Caco-2 (cell line): ENCODE data around the gene FAM111A. TPM values are rescaled to one million over a fixed set of nuclear protein-coding genes. Genes with fewer than 3 reads are reported as not detected.
A peak's percentile ranks its signal among the peaks of the same experiment; 100 is the strongest.

Experiments used
- BruUV-seq: library from RNA; stranded (reverse); fragments of 400-500 nt; replicated peaks from 2 replicates; lab custom pipeline; 2021; lab: Mats Ljungman, UMichigan
- CTCF ChIA-PET: fragments of 300-600 bp; sonication (Branson Sonifier 250); formaldehyde crosslinking; loops from one replicate; lab custom pipeline; 2022; ENCODE audit warnings: antibody characterized with exemption; lab: Charles Lee
- POLR2A ChIA-PET: fragments of 300-600 bp; sonication (Branson Sonifier 250); formaldehyde crosslinking; loops from one replicate; lab custom pipeline; 2022; ENCODE audit warnings: antibody characterized with exemption; lab: Charles Lee
- DNase-seq, 2 experiments: peaks; one replicate each; pipeline versions ENCODE4 v3.0.0 to v3.0.0-alpha.2; 2020 to 2022
- H3K27me3 ChIP-seq: replicated peaks from 2 replicates; pipeline ENCODE4 v1.6.0; 2011; ENCODE audit warnings: low read length; ENCODE audit not compliant: control insufficient read depth, insufficient read depth
- H3K36me3 ChIP-seq: 2 replicates; pipeline ENCODE4 v1.5.1; 2011; ENCODE audit warnings: low read length; ENCODE audit not compliant: control insufficient read depth, insufficient read depth
- H3K4me1 ChIP-seq: fragments of 250-450 bp; sonication (Bioruptor Pico); 2 replicates; pipeline ENCODE4 v1.5.1; 2020; ENCODE audit warnings: mild to moderate bottlenecking
- H3K4me3 ChIP-seq: 2 replicates; pipeline ENCODE4 v1.5.1; 2011; ENCODE audit warnings: low read depth, mild to moderate bottlenecking, control low read depth, low read length
- H3K9me3 ChIP-seq: fragments of 250-450 bp; sonication (Bioruptor Pico); 2 replicates; pipeline ENCODE4 v1.5.1; 2020; ENCODE audit warnings: mild to moderate bottlenecking, moderate library complexity
- H3K27ac Mint-ChIP-seq: one replicate; pipeline ENCODE4 v1.8.0; 2022; ENCODE audit warnings: mixed read lengths; ENCODE audit not compliant: unreplicated experiment
- H3K27me3 Mint-ChIP-seq: one replicate; pipeline ENCODE4 v1.8.0; 2022; ENCODE audit warnings: mixed read lengths; ENCODE audit not compliant: insufficient read depth, unreplicated experiment
- H3K36me3 Mint-ChIP-seq: one replicate; pipeline ENCODE4 v1.8.0; 2022; ENCODE audit warnings: mild to moderate bottlenecking, mixed read lengths; ENCODE audit not compliant: insufficient read depth, unreplicated experiment
- H3K4me1 Mint-ChIP-seq: one replicate; pipeline ENCODE4 v1.8.0; 2022; ENCODE audit warnings: low read depth, mixed read lengths; ENCODE audit not compliant: unreplicated experiment
- H3K4me3 Mint-ChIP-seq: one replicate; pipeline ENCODE4 v1.8.0; 2022; ENCODE audit warnings: mild to moderate bottlenecking, moderate library complexity, mixed read lengths; ENCODE audit not compliant: unreplicated experiment
- H3K9me3 Mint-ChIP-seq: one replicate; pipeline ENCODE4 v1.8.0; 2022; ENCODE audit warnings: mixed read lengths; ENCODE audit not compliant: unreplicated experiment
- intact Hi-C: fragments of 100-400 bp; cut with micrococcal nuclease; formaldehyde crosslinking; loops from one replicate; pipeline ENCODE4 v1.10.0; 2022; ENCODE audit not compliant: unreplicated experiment
- total RNA-seq: library from RNA; stranded (reverse); gene quantifications from 2 replicates; pipeline ENCODE4 v1.2.3, GENCODE V29; 2022
- TF ChIP-seq, protein P1 (sequence below), 2 experiments: fragments of 200-600 bp in 1 of 2; IDR thresholded peaks; 1 replicate in 1 of 2; 2 replicates in 1 of 2; pipeline versions ENCODE4 v1.5.1 to v1.8.0; 2011 to 2022; ENCODE audit warnings: antibody characterized with exemption in 1 of 2, control low read depth in 1 of 2, inconsistent platforms in 1 of 2, low read depth in 1 of 2, low read length in 1 of 2, mild to moderate bottlenecking in 1 of 2, moderate library complexity in 1 of 2; ENCODE audit not compliant: insufficient read depth in 1 of 2, severe bottlenecking in 1 of 2, unreplicated experiment in 1 of 2

Gene FAM111A
- total RNA-seq, 1 experiment from 2014 or later, result 78.8 TPM

DNA sequence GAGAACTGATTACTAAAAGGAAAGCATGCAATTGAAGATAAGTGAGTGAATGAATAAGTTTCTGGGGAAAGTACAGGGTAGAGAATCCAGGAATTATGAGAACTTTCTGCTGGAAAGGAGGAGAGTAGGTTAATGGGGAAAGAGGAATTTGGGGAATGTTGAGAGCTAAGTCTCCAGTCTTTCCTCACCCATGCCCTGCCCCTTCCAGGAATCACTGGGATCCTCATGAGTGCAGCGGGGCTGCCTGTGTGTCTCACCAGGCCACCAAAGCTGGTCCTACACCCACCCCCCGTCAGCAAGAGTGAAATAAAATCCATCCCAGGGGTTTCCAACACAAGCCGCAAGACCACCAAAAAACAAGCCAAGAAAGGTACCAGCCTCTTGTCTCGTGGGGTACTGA is 46.3 kb downstream of the FAM111A start:
- no peak for DNase-seq
- H3K36me3 ChIP-seq, result peaks cover 12% of the 10 kb centered on the region
- peaks cover 66% of the 10 kb centered on the region for H3K4me1 ChIP-seq
- Mint-ChIP-seq H3K4me3 (peak overlapping the region; percentile 34), H3K9me3 (no peaks in the 10 kb centered on the region), H3K27me3 (no peaks in the 10 kb centered on the region), H3K4me1 (peaks cover 52% of the 10 kb centered on the region), H3K36me3 (peaks cover 93% of the 10 kb centered on the region), H3K27ac (peak overlapping the region; percentile 93)
- H3K27me3 ChIP-seq, result no peaks in the 10 kb centered on the region
- no peaks in the 10 kb centered on the region for H3K9me3 ChIP-seq
- ChIA-PET CTCF (interaction anchor here (4.3 to 5.9 kb wide), 2 partner anchors 13 to 16 kb away, joined by 24 to 304 read pairs; partner anchors contain the start of gene DTX4), POLR2A (interaction anchor here (0.5 to 0.8 kb wide), 2 partner anchors 15 to 18 kb away, joined by 3 to 4 read pairs; no protein-coding TSS in a partner anchor)
- intact Hi-C loops, result no loop called here
- no TSS peak for BruUV-seq
- H3K4me3 ChIP-seq, result no peak overlapping the region
- TF ChIP-seq, protein P1, sequence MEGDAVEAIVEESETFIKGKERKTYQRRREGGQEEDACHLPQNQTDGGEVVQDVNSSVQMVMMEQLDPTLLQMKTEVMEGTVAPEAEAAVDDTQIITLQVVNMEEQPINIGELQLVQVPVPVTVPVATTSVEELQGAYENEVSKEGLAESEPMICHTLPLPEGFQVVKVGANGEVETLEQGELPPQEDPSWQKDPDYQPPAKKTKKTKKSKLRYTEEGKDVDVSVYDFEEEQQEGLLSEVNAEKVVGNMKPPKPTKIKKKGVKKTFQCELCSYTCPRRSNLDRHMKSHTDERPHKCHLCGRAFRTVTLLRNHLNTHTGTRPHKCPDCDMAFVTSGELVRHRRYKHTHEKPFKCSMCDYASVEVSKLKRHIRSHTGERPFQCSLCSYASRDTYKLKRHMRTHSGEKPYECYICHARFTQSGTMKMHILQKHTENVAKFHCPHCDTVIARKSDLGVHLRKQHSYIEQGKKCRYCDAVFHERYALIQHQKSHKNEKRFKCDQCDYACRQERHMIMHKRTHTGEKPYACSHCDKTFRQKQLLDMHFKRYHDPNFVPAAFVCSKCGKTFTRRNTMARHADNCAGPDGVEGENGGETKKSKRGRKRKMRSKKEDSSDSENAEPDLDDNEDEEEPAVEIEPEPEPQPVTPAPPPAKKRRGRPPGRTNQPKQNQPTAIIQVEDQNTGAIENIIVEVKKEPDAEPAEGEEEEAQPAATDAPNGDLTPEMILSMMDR (IDR thresholded peaks at IDR 0.05; ENCODE audit: insufficient read depth in 1 of 2, low read depth in 1 of 2, low read length in 1 of 2, severe bottlenecking in 1 of 2, unreplicated experiment in 1 of 2), result no peak

DNA sequence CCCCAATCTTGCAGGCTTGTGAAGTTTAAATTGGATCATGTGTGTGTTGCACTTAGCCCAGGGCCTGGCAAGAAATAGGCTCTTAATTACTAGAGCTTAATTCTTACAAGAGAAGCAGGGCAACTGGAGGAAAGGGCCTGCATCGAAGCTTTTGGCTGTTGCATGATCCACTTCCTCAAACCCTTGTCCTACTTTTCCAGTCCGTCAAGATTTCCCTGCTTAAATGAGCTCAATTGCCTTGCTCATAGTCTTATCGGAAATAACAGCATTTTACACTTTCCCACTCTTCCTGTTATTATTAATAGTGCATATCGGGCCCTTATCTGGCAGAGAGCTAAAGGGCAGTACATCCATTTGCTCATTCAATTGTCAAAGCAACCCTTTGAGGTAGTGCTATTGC is 47.3 kb downstream of the FAM111A start:
- peaks cover 45% of the 10 kb centered on the region for H3K4me1 Mint-ChIP-seq
- H3K9me3 Mint-ChIP-seq, result peaks cover 2% of the 10 kb centered on the region
- H3K4me1 ChIP-seq, result peaks cover 55% of the 10 kb centered on the region
- peaks cover 16% of the 10 kb centered on the region for H3K36me3 ChIP-seq
- ChIA-PET POLR2A (no interaction called here), CTCF (interaction anchor here (5.9 kb wide), 1 partner anchor 17 kb away, joined by 304 read pairs; the partner anchor contains the start of gene DTX4)
- TF ChIP-seq, protein P1 (IDR thresholded peaks at IDR 0.05; ENCODE audit: insufficient read depth in 1 of 2, low read depth in 1 of 2, low read length in 1 of 2, severe bottlenecking in 1 of 2, unreplicated experiment in 1 of 2), result no peak
- no peaks in the 10 kb centered on the region for H3K9me3 ChIP-seq
- no peak overlapping the region for H3K4me3 Mint-ChIP-seq
- intact Hi-C loops, result no loop called here
- peaks cover 98% of the 10 kb centered on the region for H3K36me3 Mint-ChIP-seq
- DNase-seq, result no peak
- peak overlapping the region; percentile 93 for H3K27ac Mint-ChIP-seq
- no TSS peak for BruUV-seq
- no peaks in the 10 kb centered on the region for H3K27me3 Mint-ChIP-seq
- no peak overlapping the region for H3K4me3 ChIP-seq
- H3K27me3 ChIP-seq, result no peaks in the 10 kb centered on the region

GRCh38 chr11:59191095-59191494 is 48.4 kb downstream of the FAM111A start:
- Mint-ChIP-seq H3K27ac (no peak overlapping the region), H3K36me3 (peaks cover 100% of the 10 kb centered on the region)

More at GRCh38 chr11:59191095-59191494, 48.4 kb downstream of the FAM111A start:
- H3K9me3 Mint-ChIP-seq, result peaks cover 10% of the 10 kb centered on the region
- DNase-seq, result no peak
- TF ChIP-seq, protein P1 (IDR thresholded peaks at IDR 0.05; ENCODE audit: insufficient read depth in 1 of 2, low read depth in 1 of 2, low read length in 1 of 2, severe bottlenecking in 1 of 2, unreplicated experiment in 1 of 2), result no peak
- ChIA-PET CTCF (interaction anchor here (0.6 to 1.0 kb wide), 2 partner anchors 16 to 332 kb away, joined by 3 to 6 read pairs; no protein-coding TSS in a partner anchor), POLR2A (no interaction called here)
- BruUV-seq, result no TSS peak
- no peak overlapping the region for H3K4me3 Mint-ChIP-seq
- H3K4me1 Mint-ChIP-seq, result peaks cover 33% of the 10 kb centered on the region
- intact Hi-C loops, result no loop called here
- no peaks in the 10 kb centered on the region for H3K27me3 Mint-ChIP-seq
- Histone ChIP-seq H3K36me3 (peaks cover 18% of the 10 kb centered on the region), H3K27me3 (no peaks in the 10 kb centered on the region), H3K4me3 (no peak overlapping the region), H3K9me3 (no peaks in the 10 kb centered on the region), H3K4me1 (peaks cover 45% of the 10 kb centered on the region)
